HCT116 (cell line): ENCODE data around the gene FAAP100. TPM values are rescaled to one million over a fixed set of nuclear protein-coding genes. Genes with fewer than 3 reads are reported as not detected.

Experiments used
- ATAC-seq: fragments of 200-7000 bp; cut with Tn5 transposase; 2 replicates; pipeline ENCODE4 v1.9.1; 2020; ENCODE audit warnings: mild to moderate bottlenecking, moderate library complexity
- BruUV-seq: library from RNA; stranded (reverse); fragments of 400-500 nt; replicated peaks from 2 replicates; lab custom pipeline; 2021; lab: Mats Ljungman, UMichigan
- CTCF ChIA-PET: fragments of 300-600 bp; sonication (Branson Sonifier 250); formaldehyde crosslinking; loops from one replicate; lab custom pipeline; 2021; ENCODE audit warnings: antibody characterized with exemption; lab: Charles Lee
- POLR2A ChIA-PET: fragments of 300-600, 350-600 bp; sonication (Branson Sonifier 250); formaldehyde crosslinking; loops from one replicate; lab custom pipeline; 2021; ENCODE audit warnings: antibody characterized with exemption; lab: Charles Lee
- RAD21 ChIA-PET, 2 experiments: fragments of 300-600 bp; sonication (Branson Sonifier 250); formaldehyde crosslinking; loops; one replicate each; lab custom pipeline; 2023; ENCODE audit warnings: low total read pairs in 2 of 2; ENCODE audit not compliant: uncharacterized antibody in 2 of 2, unreplicated experiment in 2 of 2, low non-redundant PET in 1 of 2; lab: Charles Lee
- DNase-seq: peaks from one replicate; pipeline ENCODE4 v3.0.0-alpha.2; 2010; ENCODE audit warnings: low read depth, low spot score
- H2AFZ ChIP-seq: fragments of 200-600 bp; shearing (Covaris generic), sonication (generic); 2 replicates; pipeline ENCODE4 v1.6.1; 2017; ENCODE audit warnings: low read depth, mixed run types, mixed read lengths, antibody characterized with exemption, low read length; ENCODE audit not compliant: poor library complexity, severe bottlenecking
- H3K27ac ChIP-seq: 2 replicates; pipeline ENCODE4 v1.5.1; 2012; ENCODE audit warnings: low read depth, low read length
- H3K27me3 ChIP-seq: fragments of 200-600 bp; sonication (generic); 2 replicates; pipeline ENCODE4 v1.6.1; 2016; ENCODE audit warnings: mixed run types, low read length, mixed read lengths; ENCODE audit not compliant: insufficient read depth
- H3K36me3 ChIP-seq, 2 experiments: fragments of 200-500 bp in 1 of 2; fragments of 200-600 bp in 1 of 2; sonication (Bioruptor generic) in 1 of 2; sonication (generic) in 1 of 2; 2 replicates each; pipeline versions ENCODE4 v1.5.1 to v1.6.1; 2014 to 2016; ENCODE audit warnings: low read length in 2 of 2, inconsistent platforms in 1 of 2, mixed read lengths in 1 of 2, mixed run types in 1 of 2; ENCODE audit not compliant: insufficient read depth in 2 of 2, control insufficient read depth in 1 of 2
- H3K4me1 ChIP-seq, 2 experiments: fragments of 200-600 bp in 1 of 2; sonication (generic) in 1 of 2; 2 replicates each; pipeline versions ENCODE4 v1.5.1 to v1.6.1; 2012 to 2017; ENCODE audit warnings: low read length in 2 of 2, inconsistent platforms in 1 of 2, mild to moderate bottlenecking in 1 of 2, mixed read lengths in 1 of 2, mixed run types in 1 of 2, moderate library complexity in 1 of 2; ENCODE audit not compliant: insufficient read depth in 2 of 2, control insufficient read depth in 1 of 2
- H3K4me2 ChIP-seq: fragments of 200-600 bp; sonication (generic); 2 replicates; pipeline ENCODE4 v1.6.1; 2017; ENCODE audit warnings: mixed run types, low read length, mixed read lengths
- H3K4me3 ChIP-seq, 2 experiments: fragments of 200-600 bp in 1 of 2; sonication (generic) in 1 of 2; replicated peaks in 1 of 2; 2 replicates each; pipeline ENCODE4 v1.5.1; 2011 to 2016; ENCODE audit warnings: low read length in 2 of 2, control low read depth in 1 of 2, low read depth in 1 of 2, mild to moderate bottlenecking in 1 of 2, mixed read lengths in 1 of 2, mixed run types in 1 of 2
- H3K79me2 ChIP-seq: fragments of 200-600 bp; sonication (generic); 2 replicates; pipeline ENCODE4 v1.6.1; 2017; ENCODE audit warnings: mild to moderate bottlenecking, mixed run types, low read length, moderate library complexity, mixed read lengths; ENCODE audit not compliant: insufficient read depth
- H3K9ac ChIP-seq: fragments of 200-600 bp; sonication (generic); 2 replicates; pipeline ENCODE4 v1.6.1; 2016; ENCODE audit warnings: low read length, mixed read lengths
- H3K9me2 ChIP-seq: fragments of 200-600 bp; sonication (generic), shearing (Covaris generic); 2 replicates; pipeline ENCODE4 v1.6.1; 2017; ENCODE audit warnings: mixed run types, mild to moderate bottlenecking, moderate library complexity; ENCODE audit not compliant: insufficient read depth
- H3K9me3 ChIP-seq, 2 experiments: fragments of 200-500 bp in 1 of 2; fragments of 200-600 bp in 1 of 2; sonication (Bioruptor generic) in 1 of 2; sonication (generic) in 1 of 2; 2 replicates each; pipeline ENCODE4 v1.6.1; 2014 to 2017; ENCODE audit warnings: low read length in 2 of 2, mixed read lengths in 2 of 2, inconsistent platforms in 1 of 2, low read depth in 1 of 2, mild to moderate bottlenecking in 1 of 2, mixed run types in 1 of 2, moderate library complexity in 1 of 2; ENCODE audit not compliant: control insufficient read depth in 1 of 2, insufficient read depth in 1 of 2
- H4K20me1 ChIP-seq: fragments of 200-600 bp; sonication (generic), shearing (Covaris generic); 2 replicates; pipeline ENCODE4 v1.6.1; 2017; ENCODE audit warnings: mixed run types, mild to moderate bottlenecking, moderate library complexity; ENCODE audit not compliant: insufficient read depth
- ATF3 ChIP-seq: IDR thresholded peaks from 2 replicates; pipeline ENCODE4 v1.6.1; 2012
- CBX3 ChIP-seq: IDR thresholded peaks from 2 replicates; pipeline ENCODE4 v1.6.1; 2012; ENCODE audit warnings: low read depth
- CTCF ChIP-seq, 3 experiments: fragments of 200-600 bp in 1 of 3; sonication (generic) in 1 of 3; IDR thresholded peaks in 2 of 3; conservative IDR thresholded peaks in 1 of 3; 2 replicates each; pipeline ENCODE4 v1.5.1; 2012 to 2017; ENCODE audit warnings: low read depth in 2 of 3, low read length in 2 of 3, antibody characterized with exemption in 1 of 3, borderline replicate concordance in 1 of 3, control low read depth in 1 of 3, mild to moderate bottlenecking in 1 of 3, mixed read lengths in 1 of 3, mixed run types in 1 of 3, moderate library complexity in 1 of 3; ENCODE audit not compliant: insufficient read depth in 1 of 3
- EGR1 ChIP-seq: IDR thresholded peaks from 2 replicates; pipeline ENCODE4 v1.6.1; 2012; ENCODE audit warnings: low read depth
- ELF1 ChIP-seq: IDR thresholded peaks from 2 replicates; pipeline ENCODE4 v1.6.1; 2012; ENCODE audit warnings: low read depth, borderline replicate concordance
- EZH2 ChIP-seq: fragments of 200-600 bp; sonication (generic); IDR thresholded peaks from 2 replicates; pipeline ENCODE4 v1.6.1; 2017; ENCODE audit warnings: antibody characterized with exemption, mixed run types
- EZH2phosphoT487 ChIP-seq: fragments of 200-600 bp; IDR thresholded peaks from 2 replicates; pipeline ENCODE4 v1.6.1; 2018; ENCODE audit warnings: antibody characterized with exemption, borderline replicate concordance
- FOSL1 ChIP-seq: IDR thresholded peaks from 2 replicates; pipeline ENCODE4 v1.6.1; 2012; ENCODE audit warnings: low read depth
- JUND ChIP-seq: IDR thresholded peaks from 2 replicates; pipeline ENCODE4 v1.6.1; 2012
- MAX ChIP-seq: IDR thresholded peaks from 2 replicates; pipeline ENCODE4 v1.6.1; 2012
- POLR2A ChIP-seq: IDR thresholded peaks from 2 replicates; pipeline ENCODE4 v1.7.0; 2011; ENCODE audit warnings: borderline replicate concordance; ENCODE audit not compliant: insufficient read depth, insufficient read length; ENCODE audit errors: extremely low read depth
- POLR2AphosphoS5 ChIP-seq: IDR thresholded peaks from 2 replicates; pipeline ENCODE4 v1.6.1; 2011; ENCODE audit warnings: mild to moderate bottlenecking, low read depth, low read length, moderate library complexity
- RAD21 ChIP-seq: IDR thresholded peaks from 2 replicates; pipeline ENCODE4 v1.6.1; 2012; ENCODE audit warnings: low read depth, mild to moderate bottlenecking
- SIN3A ChIP-seq: IDR thresholded peaks from 2 replicates; pipeline ENCODE4 v1.6.1; 2012; ENCODE audit warnings: low read depth
- SP1 ChIP-seq: IDR thresholded peaks from 2 replicates; pipeline ENCODE4 v1.6.1; 2012; ENCODE audit warnings: low read depth
- SRF ChIP-seq: IDR thresholded peaks from 2 replicates; pipeline ENCODE4 v1.6.1; 2012; ENCODE audit warnings: low read depth
- TCF7L2 ChIP-seq: IDR thresholded peaks from 2 replicates; pipeline ENCODE4 v1.7.0; 2011; ENCODE audit warnings: borderline replicate concordance, inconsistent platforms; ENCODE audit not compliant: insufficient read depth, insufficient read length; ENCODE audit errors: extremely low read depth
- YY1 ChIP-seq: IDR thresholded peaks from 2 replicates; pipeline ENCODE4 v1.6.1; 2011; ENCODE audit warnings: low read length, low read depth, moderate library complexity, mild to moderate bottlenecking; ENCODE audit not compliant: insufficient replicate concordance; ENCODE audit errors: extremely low read depth
- ZFX ChIP-seq: fragments of 450-650 bp; IDR thresholded peaks from 2 replicates; pipeline ENCODE4 v1.6.1; 2017
- ZNF274 ChIP-seq: fragments of 200-500 bp; sonication (Bioruptor generic); IDR thresholded peaks from 2 replicates; pipeline ENCODE4 v1.6.1; 2014; ENCODE audit warnings: mild to moderate bottlenecking, low read depth, low read length, inconsistent platforms
- intact Hi-C: fragments of 100-400 bp; cut with micrococcal nuclease; formaldehyde crosslinking; loops from 2 replicates; pipeline ENCODE4 v1.10.0; 2022
- total RNA-seq: library from RNA; stranded (reverse); gene quantifications from one replicate; pipeline ENCODE4 v1.2.1, GENCODE V29; 2021; ENCODE audit not compliant: unreplicated experiment

The FAAP100 gene
- total RNA-seq, 1 experiment from 2014 or later, result 53.4 TPM

- no peak for TF ChIP-seq CTCF (IDR thresholded peaks at IDR 0.05 in 2 of 3, conservative IDR thresholded peaks at IDR 0.05 in 1 of 3; ENCODE audit: borderline replicate concordance in 1 of 3, insufficient read depth in 1 of 3, low read depth in 2 of 3, low read length in 2 of 3)
- TF ChIP-seq, all 23 proteins: peak for 0
Measured at GRCh38 chr17:81580481-81580880, 28.3 kb upstream of the FAAP100 start (continued).

GRCh38 chr17:81579821-81580321 lies 27.7 kb upstream of the FAAP100 start:
- no peak for DNase-seq
- H4K20me1 ChIP-seq, result peaks cover 8% of the 10 kb centered on the region; the same call in 1 of the 2 replicates
- intact Hi-C loops, result no loop called here
- no peaks in the 10 kb centered on the region for H3K9me3 ChIP-seq
- ChIA-PET CTCF (no interaction called here), RAD21 (no interaction called here), POLR2A (no interaction called here)
- peaks cover 24 to 42% of the 10 kb centered on the region in 2 experiments for H3K4me1 ChIP-seq
- H2AFZ ChIP-seq, result no peak overlapping the region
- H3K9ac ChIP-seq, result no peak overlapping the region
- H3K4me2 ChIP-seq, result no peak overlapping the region
- no peaks in the 10 kb centered on the region for H3K27me3 ChIP-seq
- H3K27ac ChIP-seq, result no peak overlapping the region
- ATAC-seq, result no peak
- no TSS peak for BruUV-seq
- H3K79me2 ChIP-seq, result peaks cover 63% of the 10 kb centered on the region; the same call in 1 of the 2 replicates
- H3K9me2 ChIP-seq, result no peaks in the 10 kb centered on the region
- no peak for TF ChIP-seq ZNF274
- TF ChIP-seq ATF3, result no peak
- no peak for TF ChIP-seq EZH2phosphoT487
- no peak for TF ChIP-seq RAD21
- TF ChIP-seq JUND, result no peak
- TF ChIP-seq SRF, result no peak
- TF ChIP-seq TCF7L2, result no peak
- TF ChIP-seq MAX, result no peak
- no peak for TF ChIP-seq EZH2
- TF ChIP-seq EGR1, result no peak
- no peak for TF ChIP-seq FOSL1
- no peak for TF ChIP-seq POLR2AphosphoS5
- TF ChIP-seq SIN3A, result no peak
- no peak for TF ChIP-seq CTCF (IDR thresholded peaks at IDR 0.05 in 2 of 3, conservative IDR thresholded peaks at IDR 0.05 in 1 of 3; ENCODE audit: borderline replicate concordance in 1 of 3, insufficient read depth in 1 of 3, low read depth in 2 of 3, low read length in 2 of 3)
- no peak for TF ChIP-seq POLR2A
- no peak for TF ChIP-seq ZFX
- TF ChIP-seq SP1, result no peak
- TF ChIP-seq ELF1, result no peak
- TF ChIP-seq CBX3, result no peak
- TF ChIP-seq YY1, result no peak
- TF ChIP-seq, all 23 proteins: peak for 0
- H3K4me3 ChIP-seq, result no peak overlapping the region
- peaks cover 41 to 60% of the 10 kb centered on the region in 2 experiments for H3K36me3 ChIP-seq
